Measurements from ENCODE around the gene NFIA.

DNA sequence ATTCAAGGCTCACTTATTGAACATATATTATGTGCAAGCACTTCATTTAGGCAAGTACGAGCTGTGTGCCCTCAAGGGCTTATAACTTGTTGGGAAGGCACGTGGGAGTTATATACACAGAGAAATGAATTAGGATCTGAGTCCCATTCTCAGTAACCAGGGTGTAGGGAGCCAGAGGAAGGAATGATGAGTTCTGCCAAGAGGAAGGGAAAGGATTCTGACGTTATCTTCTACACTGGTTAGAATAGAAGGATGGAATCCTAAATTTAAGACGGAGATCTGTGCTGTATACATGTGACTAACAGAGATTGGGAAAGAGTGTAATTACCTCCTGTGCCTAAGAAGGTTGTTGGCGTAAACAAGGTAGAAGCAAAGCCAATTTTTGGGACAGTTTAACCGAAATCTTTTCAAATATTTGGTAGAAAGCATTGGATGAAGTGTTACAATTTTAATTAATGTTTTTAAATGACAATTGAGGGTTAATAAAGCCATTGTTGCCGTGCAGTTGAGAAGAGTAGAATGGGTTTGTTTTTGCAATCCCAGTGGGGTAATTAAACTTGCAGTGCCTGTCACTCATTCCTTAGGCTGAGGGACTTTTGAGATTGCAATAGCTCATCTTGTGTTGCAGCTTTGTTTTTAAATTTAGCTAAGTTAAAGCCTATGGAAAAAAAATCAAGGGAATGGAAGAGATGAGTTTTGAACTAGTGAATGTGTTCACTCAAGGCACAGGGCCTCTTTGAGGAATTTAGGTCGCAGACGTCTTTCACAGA, 177.2 kb downstream of the NFIA start:
- TF ChIP-seq POLR2AphosphoS5 (IDR thresholded peaks at IDR 0.05; ENCODE audit: low read depth, low read length): no peak
- TF ChIP-seq POLR2A (IDR thresholded peaks at IDR 0.05; ENCODE audit: low read depth, low read length): no peak
- no peak for TF ChIP-seq TAF1 (IDR thresholded peaks at IDR 0.05; ENCODE audit: low read depth, low read length)

All from GM12891 (cell line).